Stimulated activated CD8-positive, alpha-beta memory T cell treated with anti-CD3 and anti-CD28 coated beads, Interleukin-15, amount 100 ng/mL, for 48 hours (primary cell): ENCODE measurements around the gene RGS2.

Experiments used
- DNase-seq, 2 donors: peaks; one replicate each; pipeline ENCODE4 v3.0.0-alpha.2; 2020; ENCODE audit warnings: low read depth in 2 of 2

The RGS2 gene, protein sequence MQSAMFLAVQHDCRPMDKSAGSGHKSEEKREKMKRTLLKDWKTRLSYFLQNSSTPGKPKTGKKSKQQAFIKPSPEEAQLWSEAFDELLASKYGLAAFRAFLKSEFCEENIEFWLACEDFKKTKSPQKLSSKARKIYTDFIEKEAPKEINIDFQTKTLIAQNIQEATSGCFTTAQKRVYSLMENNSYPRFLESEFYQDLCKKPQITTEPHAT

DNA sequence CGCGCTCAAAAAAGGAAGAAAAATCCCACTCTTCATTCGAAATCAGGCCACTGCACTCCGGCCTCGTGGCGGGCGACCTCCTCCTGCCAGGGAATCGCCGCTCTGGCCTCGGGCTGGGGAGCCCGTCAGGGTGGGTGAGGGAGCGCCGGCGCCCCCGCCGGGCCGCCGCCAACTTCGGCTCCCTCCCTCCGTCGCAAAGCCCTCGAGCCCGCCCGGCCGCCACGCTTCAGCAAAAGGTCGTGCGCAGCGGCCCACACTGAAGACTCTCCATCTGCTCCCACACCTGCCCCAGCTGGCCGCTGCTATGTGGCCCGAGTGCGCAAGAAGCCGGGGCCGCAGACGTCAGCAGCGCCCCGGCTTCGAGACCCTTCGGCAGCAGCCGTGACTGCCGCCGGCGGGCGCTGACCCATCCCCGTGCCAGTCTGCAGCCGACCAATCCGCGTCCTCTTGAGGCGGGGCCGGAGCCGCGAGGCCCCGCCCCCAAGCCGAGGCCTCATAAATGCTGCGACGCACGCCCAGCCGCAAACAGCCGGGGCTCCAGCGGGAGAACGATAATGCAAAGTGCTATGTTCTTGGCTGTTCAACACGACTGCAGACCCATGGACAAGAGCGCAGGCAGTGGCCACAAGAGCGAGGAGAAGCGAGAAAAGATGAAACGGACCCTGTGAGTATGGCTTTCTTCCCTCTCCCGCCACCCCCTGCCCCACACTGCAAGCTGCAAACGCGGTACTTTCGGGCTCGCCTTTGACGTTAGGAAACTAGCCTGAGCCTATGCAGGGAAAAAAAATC lies at the start of gene RGS2:
Gene RGS2, plus strand, starts transcription at position 522 of the 789 bp plus-strand sequence. Its CDS starts 33 bp downstream, at position 555.
- peak; percentile 80 to 84 for DNase-seq

DNA sequence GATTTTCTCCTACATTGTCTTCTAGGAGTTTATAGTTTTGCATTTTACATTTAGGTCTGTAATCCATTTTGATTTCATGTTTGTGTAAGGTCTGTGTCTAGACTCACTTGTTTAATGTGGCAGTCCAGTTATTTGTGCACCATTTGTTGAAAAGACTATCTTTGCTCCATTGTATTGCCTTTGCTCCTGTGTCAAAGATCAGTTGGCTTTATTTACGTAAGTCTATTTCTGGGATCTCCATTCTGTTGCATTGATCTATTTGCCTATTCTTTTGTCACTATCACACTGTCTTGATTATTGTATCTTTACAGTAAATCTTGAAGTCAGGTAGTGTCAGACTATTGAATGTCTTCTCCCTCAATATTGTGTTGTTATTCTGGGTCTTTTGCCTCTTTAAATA lies 49.7 kb upstream of the RGS2 start:
- DNase-seq = no peak

DNA sequence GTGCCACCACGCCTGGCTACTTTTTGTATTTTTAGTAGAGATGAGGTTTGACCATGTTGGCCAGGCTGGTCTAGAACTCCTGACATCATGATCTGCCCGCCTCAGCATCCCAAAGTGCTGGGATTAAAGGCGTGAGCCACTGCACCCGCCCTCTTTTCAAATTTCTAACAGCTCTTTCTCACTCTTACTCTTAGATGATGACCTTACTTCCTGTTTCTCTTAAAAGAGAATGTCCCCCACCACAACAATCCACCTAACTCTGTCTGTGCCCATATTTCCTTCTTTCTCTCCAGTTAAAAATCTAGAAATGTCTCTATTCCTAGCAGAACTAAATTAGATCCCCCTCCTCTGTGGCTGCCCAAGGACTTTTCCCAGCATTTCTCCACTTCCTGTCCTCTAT lies 46.6 kb upstream of the RGS2 start:
- DNase-seq = no peak

DNA sequence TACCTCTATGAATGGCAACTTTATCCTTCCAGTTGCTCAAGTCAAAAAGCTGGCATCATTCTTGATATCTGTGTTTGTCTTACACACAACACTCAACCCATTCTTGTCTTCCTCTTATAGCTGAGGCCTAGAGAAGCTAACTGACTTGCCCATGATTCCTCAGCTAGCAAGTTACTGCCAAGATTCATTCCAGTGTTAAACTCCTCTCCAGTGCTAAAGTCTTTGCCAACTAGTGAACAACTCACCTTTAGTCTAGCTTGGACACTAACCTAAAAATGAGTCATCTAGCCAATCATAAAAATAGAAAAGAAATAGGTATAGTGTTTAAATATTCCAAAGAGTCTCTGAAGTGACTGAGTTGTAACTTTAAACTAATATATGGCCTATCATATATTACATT lies 45.6 kb upstream of the RGS2 start:
- DNase-seq = no peak

DNA sequence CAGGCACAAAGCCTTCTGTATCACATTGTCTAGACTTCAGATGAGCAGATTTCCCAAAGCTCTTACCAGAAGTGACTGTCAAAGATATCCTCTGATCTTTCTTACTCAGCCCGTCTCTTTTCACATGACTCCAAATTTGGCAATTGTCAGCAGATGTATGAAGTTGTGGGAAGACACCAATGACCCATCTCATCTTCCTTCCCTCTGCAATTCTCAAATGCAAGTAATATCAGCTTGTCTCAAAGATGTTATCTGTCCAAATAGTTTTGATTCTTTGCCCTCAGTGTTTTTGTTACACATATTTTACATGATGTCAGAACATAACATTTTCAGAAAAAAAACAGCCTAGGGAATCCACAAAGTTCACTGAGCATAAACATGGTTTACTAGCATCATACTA lies 45.1 kb upstream of the RGS2 start:
- DNase-seq = no peak

DNA sequence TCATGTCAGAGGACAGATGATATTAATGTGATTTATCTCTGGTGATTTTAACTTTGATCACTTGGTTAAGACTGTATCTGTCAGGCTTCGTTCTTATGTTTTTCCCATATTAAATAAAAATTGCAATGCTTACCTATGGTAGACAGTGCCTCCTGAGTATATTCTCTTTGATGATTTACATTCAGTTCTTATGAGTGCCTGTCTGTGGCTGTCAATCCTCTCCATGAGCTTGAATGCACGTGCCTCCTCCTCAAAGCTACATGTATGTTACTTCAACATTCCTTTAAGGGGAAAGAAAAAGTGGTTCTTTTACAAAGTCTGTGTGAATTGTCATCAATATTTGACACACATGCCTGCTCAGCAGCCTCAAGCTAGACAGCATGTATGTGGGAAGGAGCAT lies 44.2 kb upstream of the RGS2 start:
- no peak for DNase-seq

DNA sequence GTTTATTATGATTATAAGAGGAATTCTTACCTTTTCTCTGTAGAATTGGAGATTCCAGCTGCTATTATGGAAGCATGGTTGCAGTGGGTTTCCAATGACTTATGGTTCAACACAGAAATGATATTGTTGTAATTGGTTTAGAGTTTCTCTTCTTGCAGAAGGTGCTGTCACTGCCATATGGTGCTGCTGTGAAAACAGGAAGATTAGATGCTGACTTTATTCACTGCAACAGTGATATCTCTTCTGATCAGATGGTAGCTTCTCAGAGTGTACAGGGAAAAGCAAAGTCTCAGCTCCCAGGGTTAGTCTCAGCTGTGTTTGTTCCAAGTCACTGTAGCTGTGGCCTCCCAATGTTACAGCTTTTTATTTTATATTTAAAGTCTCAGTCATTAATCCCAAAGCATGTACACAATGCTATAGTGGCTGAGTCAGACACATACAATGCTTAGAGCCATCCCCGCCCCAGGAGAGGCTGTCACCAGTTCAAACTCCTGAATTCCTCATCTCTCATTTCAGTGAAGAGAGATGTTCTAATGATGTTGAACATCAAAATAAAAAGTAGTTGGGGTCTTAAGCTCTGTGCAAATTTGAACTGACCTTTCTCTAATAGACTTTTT lies 42.7 kb upstream of the RGS2 start:
- DNase-seq = no peak

DNA sequence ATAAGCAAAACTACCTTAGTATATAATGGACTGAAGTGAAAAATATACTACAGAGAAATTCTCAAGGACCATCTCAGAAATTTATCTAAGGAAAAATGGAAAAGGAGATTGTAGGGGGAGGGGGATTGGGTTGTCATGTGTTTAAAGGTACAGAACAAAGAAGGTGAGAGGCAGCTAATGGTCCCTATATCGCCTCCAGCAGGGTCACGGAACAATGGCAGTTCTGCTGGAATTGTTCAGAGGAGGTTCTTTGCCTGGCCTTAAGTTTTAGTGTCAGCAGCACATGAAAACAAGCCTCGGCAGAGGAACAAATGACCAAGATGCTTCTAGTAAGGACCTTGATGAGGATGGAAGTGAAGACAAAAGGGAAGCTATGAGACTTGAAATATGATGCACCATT lies 42.0 kb upstream of the RGS2 start:
- no peak for DNase-seq

DNA sequence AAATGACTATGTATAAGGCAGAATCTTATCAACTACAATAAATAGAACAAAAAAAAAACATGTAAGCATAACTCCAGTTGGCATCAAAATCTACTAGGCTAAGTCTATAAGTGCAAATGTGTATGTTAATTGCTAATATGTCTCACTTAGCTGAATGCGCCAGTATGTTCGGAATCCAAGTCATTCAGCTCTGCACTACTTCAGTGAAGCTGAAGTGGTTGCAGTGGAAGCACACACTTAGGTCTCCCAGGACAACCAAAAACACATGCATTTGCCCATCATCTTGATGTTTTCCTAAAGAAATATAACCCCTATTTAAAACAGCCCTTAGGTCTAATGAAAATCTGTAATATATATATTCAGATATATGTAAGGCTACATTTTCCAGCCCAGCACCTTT lies 41.0 kb upstream of the RGS2 start:
- DNase-seq = no peak

DNA sequence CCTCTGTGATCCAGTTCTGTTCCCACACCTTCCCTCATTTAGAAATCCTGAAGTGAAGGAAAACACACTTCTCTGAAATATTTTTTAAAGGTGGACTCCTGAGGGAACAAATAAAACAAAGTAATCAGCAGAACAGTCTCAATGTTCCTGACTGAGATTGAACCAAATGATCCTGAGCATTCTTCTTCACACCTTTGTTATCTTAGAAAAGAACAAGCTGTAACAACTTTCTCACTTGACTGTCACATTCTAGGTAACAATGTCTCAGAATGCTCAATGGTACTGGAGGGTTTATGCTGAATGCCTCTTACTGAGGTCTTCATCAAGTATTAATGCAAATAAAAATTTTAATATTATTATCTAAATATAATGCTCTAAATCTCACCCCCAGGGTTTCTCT lies 40.4 kb upstream of the RGS2 start:
- no peak for DNase-seq

DNA sequence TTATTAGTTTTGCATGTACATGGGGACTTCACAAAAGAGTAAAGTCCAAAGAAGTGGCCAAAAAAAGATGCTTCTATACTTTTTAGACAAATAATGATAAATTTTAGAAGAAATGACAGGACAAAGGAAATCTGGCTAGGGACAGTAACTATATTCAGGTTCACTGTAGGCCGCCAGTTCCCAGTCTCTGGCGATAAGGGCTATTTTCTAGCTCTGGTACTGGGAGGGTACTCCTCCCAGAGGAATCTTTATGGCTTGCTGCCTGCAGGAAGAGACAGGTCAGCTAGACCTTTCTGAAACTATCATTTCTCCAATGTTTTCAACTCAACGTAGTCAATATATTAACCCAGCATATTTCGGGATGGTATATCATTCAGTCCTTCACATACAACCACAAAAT lies 37.5 kb upstream of the RGS2 start:
- DNase-seq = no peak

DNA sequence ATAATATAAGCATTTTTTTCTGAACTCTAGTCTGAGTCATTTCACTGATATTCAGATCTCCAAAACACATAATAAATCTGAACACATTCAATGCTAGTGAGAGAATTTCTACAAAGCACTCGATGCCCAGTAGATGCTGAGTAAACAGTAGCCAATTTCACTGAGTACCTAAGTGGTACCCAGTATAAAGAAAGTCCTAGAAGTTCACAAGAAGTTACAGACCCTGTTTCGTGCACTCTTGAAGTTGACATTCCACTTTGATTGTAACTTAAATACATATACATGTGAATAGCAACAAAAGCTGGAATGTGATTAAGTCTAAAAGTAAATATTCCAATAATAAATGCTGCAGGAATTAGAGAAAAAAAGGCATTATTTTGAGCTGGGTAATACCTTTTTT lies 33.2 kb upstream of the RGS2 start:
- no peak for DNase-seq

DNA sequence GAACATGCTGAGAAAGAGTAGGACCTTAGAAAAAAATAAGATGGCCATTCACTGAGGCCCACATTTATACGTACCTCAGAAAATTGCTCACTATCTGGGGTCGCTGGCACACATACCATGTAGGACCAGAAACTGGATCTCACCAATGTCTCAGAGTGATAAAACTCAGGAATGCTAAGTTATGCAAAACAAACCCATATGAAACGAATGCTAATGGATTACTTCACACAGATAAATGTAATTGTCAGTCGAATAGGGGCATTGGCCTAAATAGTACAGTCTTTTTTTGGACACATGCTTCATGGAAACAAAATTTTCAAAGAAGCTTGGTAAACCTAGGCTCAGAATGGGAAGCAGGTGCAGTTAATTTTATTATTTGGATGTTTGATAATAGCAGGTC lies 32.6 kb upstream of the RGS2 start:
- DNase-seq = no peak

DNA sequence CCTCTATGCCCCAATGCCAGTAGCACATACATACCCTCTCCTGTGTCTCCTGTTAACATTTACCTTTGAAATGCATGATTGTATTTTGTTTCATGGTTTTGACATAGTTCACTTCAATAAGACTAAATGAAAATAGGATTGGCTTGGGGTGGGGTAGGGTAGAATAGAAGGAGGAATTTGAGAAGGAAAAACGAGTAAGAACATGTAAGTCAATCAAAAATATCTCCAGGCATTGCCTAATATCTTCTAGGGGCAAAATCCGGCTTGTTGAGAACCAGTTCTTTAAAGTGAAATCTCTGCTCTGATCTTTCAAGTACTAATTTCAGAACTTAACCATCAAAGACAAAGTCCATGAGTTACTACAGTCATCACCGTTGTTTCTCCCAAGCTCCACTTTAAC lies 31.8 kb upstream of the RGS2 start:
- no peak for DNase-seq

DNA sequence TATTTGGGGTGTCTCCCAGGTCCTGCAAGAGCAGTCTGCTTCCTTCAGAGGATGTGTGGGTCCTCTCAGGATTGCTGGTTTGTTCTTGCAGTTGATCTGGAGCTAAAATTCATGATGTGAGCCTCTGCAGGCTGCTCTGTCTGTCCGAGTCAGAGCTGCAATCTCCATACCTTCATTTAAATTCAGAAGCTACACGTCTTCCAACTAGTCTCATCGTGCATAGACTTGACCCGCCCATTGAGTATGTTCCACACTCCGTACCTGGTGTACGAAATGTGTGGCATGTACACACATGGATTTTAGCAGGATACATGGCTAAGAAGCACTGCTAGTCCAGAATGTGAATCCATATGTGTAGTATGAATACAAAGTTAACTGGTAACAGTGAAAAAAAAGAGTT lies 25.0 kb upstream of the RGS2 start:
- DNase-seq = no peak

DNA sequence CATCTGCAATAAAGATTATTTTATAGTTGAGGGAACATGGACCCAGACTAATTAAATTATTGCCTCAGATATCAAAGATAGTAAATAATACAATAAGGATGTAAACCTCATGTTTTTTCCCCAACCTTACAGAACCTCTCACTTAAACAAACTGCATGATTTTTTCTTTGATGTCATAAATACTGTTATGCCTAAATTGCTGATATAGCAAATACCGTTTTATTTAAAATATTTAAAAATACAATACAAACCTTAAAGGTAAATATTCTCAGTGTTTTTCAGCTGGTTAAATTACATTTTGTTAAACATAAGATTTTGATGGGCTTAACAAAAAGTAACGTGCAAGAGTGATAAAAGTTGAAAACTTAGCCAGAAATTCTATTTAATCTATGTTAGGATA lies 24.4 kb upstream of the RGS2 start:
- DNase-seq = no peak

DNA sequence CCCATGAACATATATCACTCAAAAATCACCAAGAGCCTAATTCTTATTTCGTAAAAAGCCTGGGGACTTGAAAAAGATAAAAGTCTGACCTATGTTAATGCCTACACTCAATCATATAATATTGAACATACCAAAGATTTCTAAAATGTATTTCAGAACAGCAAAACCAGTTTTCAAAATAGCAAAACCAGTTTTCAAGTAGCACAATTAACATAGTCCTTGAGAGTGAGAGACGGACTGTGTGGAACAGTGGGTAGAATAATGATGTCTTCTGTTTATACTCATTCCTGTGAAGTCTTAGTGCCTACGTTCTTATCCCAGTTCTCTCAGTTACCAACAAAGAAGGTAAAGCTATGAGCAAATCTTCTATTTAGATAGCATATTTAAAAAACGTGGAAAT lies 22.3 kb upstream of the RGS2 start:
- DNase-seq = no peak

DNA sequence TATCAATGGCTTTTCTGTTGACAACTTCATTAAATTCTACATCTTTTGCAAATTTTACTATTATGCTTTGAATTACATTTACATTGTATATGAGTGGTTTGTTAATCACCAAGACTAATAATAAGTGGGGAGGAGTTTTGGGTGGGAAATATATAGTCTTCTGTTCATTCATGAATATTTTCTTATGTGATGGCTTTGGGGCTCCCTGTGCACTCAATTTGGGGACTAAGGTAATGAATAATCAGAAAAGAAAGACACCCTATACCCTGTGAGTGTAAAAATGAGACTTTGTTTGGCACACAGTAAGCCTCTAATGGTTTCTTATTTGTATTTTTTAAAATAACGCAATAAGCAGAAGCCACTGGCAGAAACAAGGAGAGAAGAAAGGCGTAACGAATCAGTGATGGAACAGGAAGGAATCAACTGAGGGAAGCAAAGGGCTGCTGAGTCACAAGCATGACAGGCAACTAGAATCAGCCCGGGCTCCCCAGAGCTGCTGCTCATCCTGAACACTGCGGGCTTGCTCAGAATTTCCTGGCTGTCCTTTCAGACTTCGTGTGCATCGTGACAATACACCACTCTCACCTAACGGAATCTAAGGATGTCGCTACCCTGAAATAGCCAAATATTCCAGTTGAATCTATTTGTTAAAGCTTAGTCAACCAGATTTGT lies 20.8 kb upstream of the RGS2 start:
- no peak for DNase-seq

DNA sequence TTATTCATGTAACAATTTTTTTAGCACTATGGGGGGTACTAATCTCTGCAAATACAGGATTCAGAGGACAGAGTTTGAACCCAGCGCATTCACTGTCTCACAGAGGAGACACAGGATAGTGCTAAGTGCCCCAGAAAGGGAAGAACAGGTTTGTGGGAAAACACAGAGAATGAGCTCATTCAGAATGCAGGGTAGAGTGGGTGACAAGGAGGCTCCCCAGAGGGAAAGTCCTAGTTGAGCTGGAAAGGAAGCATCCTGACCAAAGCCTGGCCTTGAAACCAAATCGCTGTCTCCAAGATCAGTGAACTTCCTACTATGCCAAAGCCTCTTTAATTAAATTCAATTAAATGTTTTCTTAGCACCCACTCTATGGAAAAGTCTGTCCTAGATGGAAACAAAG lies 19.0 kb upstream of the RGS2 start:
- no peak for DNase-seq

DNA sequence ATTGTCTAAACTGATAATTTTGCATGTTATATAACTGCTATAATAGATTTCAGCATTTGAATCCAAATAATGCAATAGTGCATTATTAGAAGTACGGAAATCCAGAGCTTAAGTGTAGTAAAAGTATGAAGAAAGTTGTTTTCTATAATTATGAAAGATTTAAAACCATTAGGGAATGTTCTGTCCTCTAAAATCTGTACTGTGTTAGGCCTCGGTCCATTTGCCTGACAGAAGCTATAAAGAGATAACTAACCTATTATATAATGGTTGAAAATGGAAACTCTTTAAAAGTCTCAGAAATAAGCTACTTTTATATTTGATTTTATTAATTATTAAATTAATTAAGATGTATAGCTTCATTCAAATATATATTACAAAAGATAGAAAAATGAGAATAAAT lies 16.2 kb upstream of the RGS2 start:
- DNase-seq = no peak

DNA sequence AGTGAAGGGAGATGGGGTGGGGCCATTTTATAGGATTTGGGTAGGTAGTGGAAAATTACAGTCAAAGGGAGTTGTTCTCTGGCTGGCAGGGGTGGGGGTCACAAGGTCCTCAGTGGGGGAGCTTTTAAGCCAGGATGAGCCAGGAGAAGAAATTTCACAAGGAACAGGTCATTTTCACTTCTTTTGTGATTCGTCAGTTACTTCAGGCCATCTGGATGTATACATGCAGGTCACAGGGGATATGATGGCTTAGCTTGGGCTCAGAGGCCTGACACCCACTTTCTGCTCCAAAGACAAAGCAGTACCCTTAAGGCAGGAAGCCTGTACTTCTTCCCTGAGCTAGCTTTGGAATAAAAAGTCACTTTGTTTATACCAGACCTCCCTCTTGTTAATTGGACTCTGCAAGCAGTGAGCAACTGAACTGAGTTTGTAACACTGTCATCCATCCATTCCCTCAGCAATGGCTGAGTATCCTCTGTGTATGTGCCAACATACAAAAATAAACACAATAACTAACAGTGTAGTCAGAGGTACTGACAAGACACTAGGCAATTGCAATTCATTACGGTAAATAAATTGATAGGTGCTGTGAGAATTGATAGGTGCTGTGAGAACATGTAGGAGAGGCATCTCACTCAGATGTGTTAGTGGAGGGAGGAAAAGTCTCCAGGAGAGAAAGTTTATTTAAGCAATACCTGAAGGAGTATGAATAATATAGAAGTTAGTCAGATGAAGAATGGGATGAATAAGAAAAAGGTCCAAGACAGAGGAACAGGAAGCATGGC lies 14.7 kb upstream of the RGS2 start:
- DNase-seq = no peak

DNA sequence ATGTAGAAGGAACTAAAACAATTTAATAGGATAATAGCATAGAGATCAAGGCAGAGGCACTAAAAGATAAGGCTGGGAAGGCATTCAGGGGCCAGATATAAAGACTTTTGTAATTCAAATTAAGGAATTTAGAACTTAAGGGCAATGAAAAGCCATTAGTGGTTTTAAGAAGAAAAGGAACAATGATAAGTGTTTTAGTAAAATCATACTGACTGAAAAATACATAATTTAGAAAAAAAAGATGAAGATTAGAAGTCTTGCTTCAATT lies 14.1 kb upstream of the RGS2 start:
- DNase-seq = no peak
